HEK293 (cell line): ENCODE measurements around the gene USP44.
A peak's percentile ranks its signal among the peaks of the same experiment; 100 is the strongest.

ENCODE experiments used
- GLIS2 ChIP-seq: fragments of 450-650 bp; formaldehyde crosslinking; IDR thresholded peaks from 2 replicates; pipeline ENCODE4 v1.5.1; 2016; ENCODE audit warnings: missing biosample characterization, missing genetic modification characterization
- KLF8 ChIP-seq: fragments of 450-650 bp; formaldehyde crosslinking; IDR thresholded peaks from 2 replicates; pipeline ENCODE4 v1.5.1; 2016; ENCODE audit warnings: missing biosample characterization, missing genetic modification characterization
- KLF9 ChIP-seq: fragments of 450-650 bp; formaldehyde crosslinking; IDR thresholded peaks from 2 replicates; pipeline ENCODE4 v1.5.1; 2016; ENCODE audit warnings: missing biosample characterization, missing genetic modification characterization, low read depth
- PBX3 ChIP-seq: sonication (generic); formaldehyde crosslinking; IDR thresholded peaks from 2 replicates; pipeline ENCODE4 v1.8.1; 2022; ENCODE audit warnings: mild to moderate bottlenecking, moderate library complexity, missing genetic modification reagents
- SCRT2 ChIP-seq: fragments of 450-650 bp; formaldehyde crosslinking; IDR thresholded peaks from 2 replicates; pipeline ENCODE4 v1.5.1; 2016; ENCODE audit warnings: missing biosample characterization, missing genetic modification characterization
- ZBTB11 ChIP-seq: fragments of 450-650 bp; formaldehyde crosslinking; conservative IDR thresholded peaks from 2 replicates; pipeline ENCODE4 v1.5.1; 2016; ENCODE audit warnings: low read depth, missing biosample characterization, missing genetic modification characterization
- ZBTB20 ChIP-seq: fragments of 450-650 bp; formaldehyde crosslinking; IDR thresholded peaks from 2 replicates; pipeline ENCODE4 v1.5.1; 2016; ENCODE audit warnings: missing biosample characterization, missing genetic modification characterization
- ZBTB8A ChIP-seq: fragments of 450-650 bp; formaldehyde crosslinking; IDR thresholded peaks from 2 replicates; pipeline ENCODE4 v1.5.1; 2016; ENCODE audit warnings: missing biosample characterization, missing genetic modification characterization
- ZNF155 ChIP-seq: fragments of 450-650 bp; formaldehyde crosslinking; IDR thresholded peaks from 2 replicates; pipeline ENCODE4 v1.5.1; 2016; ENCODE audit warnings: missing biosample characterization, missing genetic modification characterization
- ZNF211 ChIP-seq: fragments of 450-650 bp; formaldehyde crosslinking; IDR thresholded peaks from 2 replicates; pipeline ENCODE4 v1.5.1; 2016; ENCODE audit warnings: low read depth, missing biosample characterization, missing genetic modification characterization
- ZNF24 ChIP-seq: fragments of 450-650 bp; formaldehyde crosslinking; IDR thresholded peaks from 2 replicates; pipeline ENCODE4 v1.5.1; 2016; ENCODE audit warnings: missing biosample characterization, missing genetic modification characterization
- ZNF324 ChIP-seq: fragments of 450-650 bp; formaldehyde crosslinking; IDR thresholded peaks from 2 replicates; pipeline ENCODE4 v1.5.1; 2016; ENCODE audit warnings: missing biosample characterization, missing genetic modification characterization
- ZNF335 ChIP-seq: fragments of 450-650 bp; formaldehyde crosslinking; conservative IDR thresholded peaks from 2 replicates; pipeline ENCODE4 v1.5.1; 2016; ENCODE audit warnings: missing biosample characterization, missing genetic modification characterization
- ZNF37A ChIP-seq: fragments of 450-650 bp; IDR thresholded peaks from 2 replicates; pipeline ENCODE4 v1.5.1; 2018; ENCODE audit warnings: missing biosample characterization, missing genetic modification characterization
- ZNF404 ChIP-seq: fragments of 450-650 bp; formaldehyde crosslinking; IDR thresholded peaks from 2 replicates; pipeline ENCODE4 v1.5.1; 2017; ENCODE audit warnings: missing biosample characterization, missing genetic modification characterization
- ZNF518A ChIP-seq: fragments of 450-650 bp; formaldehyde crosslinking; conservative IDR thresholded peaks from 2 replicates; pipeline ENCODE4 v1.5.1; 2016; ENCODE audit warnings: low read depth, missing biosample characterization, missing genetic modification characterization
- ZNF580 ChIP-seq: fragments of 450-650 bp; formaldehyde crosslinking; IDR thresholded peaks from 2 replicates; pipeline ENCODE4 v1.5.1; 2016; ENCODE audit warnings: missing biosample characterization, missing genetic modification characterization
- ZNF639 ChIP-seq: fragments of 450-650 bp; formaldehyde crosslinking; IDR thresholded peaks from 2 replicates; pipeline ENCODE4 v1.5.1; 2016; ENCODE audit warnings: missing biosample characterization, missing genetic modification characterization
- TF ChIP-seq, protein P1 (sequence below): fragments of 450-650 bp; formaldehyde crosslinking; IDR thresholded peaks from 2 replicates; pipeline ENCODE4 v1.5.1; 2016; ENCODE audit warnings: missing biosample characterization, missing genetic modification characterization, borderline replicate concordance
- TF ChIP-seq, protein P2 (sequence below): fragments of 450-650 bp; formaldehyde crosslinking; IDR thresholded peaks from 2 replicates; pipeline ENCODE4 v1.5.1; 2016; ENCODE audit warnings: missing biosample characterization, missing genetic modification characterization

The USP44 gene

DNA sequence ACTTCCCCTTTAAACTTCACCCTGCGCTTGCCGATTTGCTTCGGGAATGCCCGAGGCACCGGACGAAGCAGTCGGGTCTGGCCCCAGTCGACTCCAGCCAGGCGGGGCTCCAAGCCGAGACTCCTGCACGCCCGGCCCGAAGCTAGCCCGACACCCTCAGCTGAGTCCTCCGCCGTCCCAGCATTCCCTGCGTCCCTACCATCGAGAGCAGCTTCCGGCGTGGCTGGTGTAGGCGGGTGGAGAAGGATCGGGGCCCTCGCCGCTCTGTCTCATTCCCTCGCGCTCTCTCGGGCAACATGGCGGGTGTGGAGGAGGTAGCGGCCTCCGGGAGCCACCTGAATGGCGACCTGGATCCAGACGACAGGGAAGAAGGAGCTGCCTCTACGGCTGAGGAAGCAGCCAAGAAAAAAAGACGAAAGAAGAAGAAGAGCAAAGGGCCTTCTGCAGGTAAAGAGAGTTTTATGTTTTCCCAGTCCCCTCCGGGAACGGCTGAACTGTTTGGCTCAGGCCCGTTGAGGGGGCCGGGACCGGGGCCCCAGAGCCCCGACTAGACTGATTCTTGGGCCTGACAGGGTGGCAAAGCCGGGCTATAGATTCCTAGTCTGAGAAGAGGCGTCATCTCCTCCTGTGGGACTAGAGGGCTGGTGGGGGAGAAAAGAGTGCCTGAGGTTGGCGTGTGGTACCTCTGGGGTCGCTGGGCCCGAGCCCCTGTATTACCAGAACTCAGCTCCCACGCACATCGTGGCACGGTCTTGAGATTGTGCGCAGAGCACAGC, 77.2 kb downstream of the USP44 start, which contains the start of gene METAP2 (continued):
- TF ChIP-seq, protein P1, sequence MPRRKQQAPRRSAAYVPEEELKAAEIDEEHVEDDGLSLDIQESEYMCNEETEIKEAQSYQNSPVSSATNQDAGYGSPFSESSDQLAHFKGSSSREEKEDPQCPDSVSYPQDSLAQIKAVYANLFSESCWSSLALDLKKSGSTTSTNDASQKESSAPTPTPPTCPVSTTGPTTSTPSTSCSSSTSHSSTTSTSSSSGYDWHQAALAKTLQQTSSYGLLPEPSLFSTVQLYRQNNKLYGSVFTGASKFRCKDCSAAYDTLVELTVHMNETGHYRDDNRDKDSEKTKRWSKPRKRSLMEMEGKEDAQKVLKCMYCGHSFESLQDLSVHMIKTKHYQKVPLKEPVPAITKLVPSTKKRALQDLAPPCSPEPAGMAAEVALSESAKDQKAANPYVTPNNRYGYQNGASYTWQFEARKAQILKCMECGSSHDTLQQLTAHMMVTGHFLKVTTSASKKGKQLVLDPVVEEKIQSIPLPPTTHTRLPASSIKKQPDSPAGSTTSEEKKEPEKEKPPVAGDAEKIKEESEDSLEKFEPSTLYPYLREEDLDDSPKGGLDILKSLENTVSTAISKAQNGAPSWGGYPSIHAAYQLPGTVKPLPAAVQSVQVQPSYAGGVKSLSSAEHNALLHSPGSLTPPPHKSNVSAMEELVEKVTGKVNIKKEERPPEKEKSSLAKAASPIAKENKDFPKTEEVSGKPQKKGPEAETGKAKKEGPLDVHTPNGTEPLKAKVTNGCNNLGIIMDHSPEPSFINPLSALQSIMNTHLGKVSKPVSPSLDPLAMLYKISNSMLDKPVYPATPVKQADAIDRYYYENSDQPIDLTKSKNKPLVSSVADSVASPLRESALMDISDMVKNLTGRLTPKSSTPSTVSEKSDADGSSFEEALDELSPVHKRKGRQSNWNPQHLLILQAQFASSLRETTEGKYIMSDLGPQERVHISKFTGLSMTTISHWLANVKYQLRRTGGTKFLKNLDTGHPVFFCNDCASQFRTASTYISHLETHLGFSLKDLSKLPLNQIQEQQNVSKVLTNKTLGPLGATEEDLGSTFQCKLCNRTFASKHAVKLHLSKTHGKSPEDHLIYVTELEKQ (tag by site-specific recombination) = peak; percentile 45; the same call in 1 of the 2 replicates
- peak; percentile 89 for TF ChIP-seq ZBTB11
- TF ChIP-seq ZNF155 (tag by site-specific recombination) = no peak
- peak; percentile 85 for TF ChIP-seq KLF8 (tag by site-specific recombination)
- 0 out of 2 replicates have a peak, but pooled peaks have one; percentile 41 for TF ChIP-seq GLIS2 (tag by site-specific recombination)
- peak; percentile 91 for TF ChIP-seq ZBTB20 (tag by site-specific recombination)
- peak; percentile 72; the same call in 1 of the 2 replicates for TF ChIP-seq ZNF24 (tag by site-specific recombination)
- peak; percentile 78 for TF ChIP-seq ZNF324 (tag by site-specific recombination)
- no peak for TF ChIP-seq ZNF211 (tag by site-specific recombination)
- peak; percentile 37; the same call in 1 of the 2 replicates for TF ChIP-seq ZBTB8A (tag by site-specific recombination)
- peak; percentile 60 for TF ChIP-seq ZNF518A (tag by site-specific recombination)
- no peak for TF ChIP-seq SCRT2 (tag by site-specific recombination)
- TF ChIP-seq ZNF580 (tag by site-specific recombination) = peak; percentile 56; the same call in 1 of the 2 replicates
- TF ChIP-seq KLF9 (tag by site-specific recombination) = peak; percentile 18
- TF ChIP-seq ZNF335 = peak; percentile 62; the same call in 1 of the 2 replicates
- TF ChIP-seq, protein P2, sequence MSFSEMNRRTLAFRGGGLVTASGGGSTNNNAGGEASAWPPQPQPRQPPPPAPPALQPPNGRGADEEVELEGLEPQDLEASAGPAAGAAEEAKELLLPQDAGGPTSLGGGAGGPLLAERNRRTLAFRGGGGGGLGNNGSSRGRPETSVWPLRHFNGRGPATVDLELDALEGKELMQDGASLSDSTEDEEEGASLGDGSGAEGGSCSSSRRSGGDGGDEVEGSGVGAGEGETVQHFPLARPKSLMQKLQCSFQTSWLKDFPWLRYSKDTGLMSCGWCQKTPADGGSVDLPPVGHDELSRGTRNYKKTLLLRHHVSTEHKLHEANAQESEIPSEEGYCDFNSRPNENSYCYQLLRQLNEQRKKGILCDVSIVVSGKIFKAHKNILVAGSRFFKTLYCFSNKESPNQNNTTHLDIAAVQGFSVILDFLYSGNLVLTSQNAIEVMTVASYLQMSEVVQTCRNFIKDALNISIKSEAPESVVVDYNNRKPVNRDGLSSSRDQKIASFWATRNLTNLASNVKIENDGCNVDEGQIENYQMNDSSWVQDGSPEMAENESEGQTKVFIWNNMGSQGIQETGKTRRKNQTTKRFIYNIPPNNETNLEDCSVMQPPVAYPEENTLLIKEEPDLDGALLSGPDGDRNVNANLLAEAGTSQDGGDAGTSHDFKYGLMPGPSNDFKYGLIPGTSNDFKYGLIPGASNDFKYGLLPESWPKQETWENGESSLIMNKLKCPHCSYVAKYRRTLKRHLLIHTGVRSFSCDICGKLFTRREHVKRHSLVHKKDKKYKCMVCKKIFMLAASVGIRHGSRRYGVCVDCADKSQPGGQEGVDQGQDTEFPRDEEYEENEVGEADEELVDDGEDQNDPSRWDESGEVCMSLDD (tag by site-specific recombination) = 0 out of 2 replicates have a peak, but pooled peaks have one; percentile 45
- TF ChIP-seq ZNF404 (tag by site-specific recombination) = no peak
- TF ChIP-seq ZNF639 (tag by site-specific recombination) = peak; percentile 58
- TF ChIP-seq PBX3 (CRISPR knock-in tag) = 0 out of 2 replicates have a peak, but pooled peaks have one; percentile 65
- no peak for TF ChIP-seq ZNF37A
